GM23248 (cell line): ENCODE results near the gene ZBTB7C. TPM values are rescaled to one million over a fixed set of nuclear protein-coding genes. Genes with fewer than 3 reads are reported as not detected.

Experiments
- DNase-seq: peaks from one replicate; pipeline ENCODE4 v3.0.0-alpha.2; 2015
- H2AFZ ChIP-seq: fragments of 200-600 bp; sonication (generic); 2 replicates; pipeline ENCODE4 v1.6.1; 2016; ENCODE audit warnings: antibody characterized with exemption
- H3F3A ChIP-seq: fragments of 200-600 bp; sonication (generic); 2 replicates; pipeline ENCODE4 v1.6.1; 2016; ENCODE audit warnings: mild to moderate bottlenecking, antibody characterized with exemption, mixed run types; ENCODE audit not compliant: insufficient read depth
- H3K27ac ChIP-seq: fragments of 200-600 bp; sonication (generic); 2 replicates; pipeline ENCODE4 v1.5.1; 2016; ENCODE audit warnings: mild to moderate bottlenecking
- H3K27me3 ChIP-seq: fragments of 200-600 bp; sonication (generic); replicated peaks from 2 replicates; pipeline ENCODE4 v1.6.1; 2016; ENCODE audit warnings: mild to moderate bottlenecking; ENCODE audit not compliant: insufficient read depth
- H3K36me3 ChIP-seq: fragments of 200-600 bp; sonication (generic); 2 replicates; pipeline ENCODE4 v1.6.1; 2016; ENCODE audit warnings: low read depth, mild to moderate bottlenecking
- H3K4me1 ChIP-seq: fragments of 200-600 bp; sonication (generic); 2 replicates; pipeline ENCODE4 v1.6.1; 2016; ENCODE audit warnings: mild to moderate bottlenecking; ENCODE audit not compliant: insufficient read depth
- H3K4me2 ChIP-seq: fragments of 200-600 bp; sonication (generic); one replicate; pipeline ENCODE4 v1.6.1; 2016; ENCODE audit warnings: mild to moderate bottlenecking; ENCODE audit not compliant: unreplicated experiment
- H3K4me3 ChIP-seq: fragments of 200-600 bp; sonication (generic); 2 replicates; pipeline ENCODE4 v1.5.1; 2016; ENCODE audit warnings: mild to moderate bottlenecking
- H3K79me2 ChIP-seq: fragments of 200-600 bp; sonication (generic); 2 replicates; pipeline ENCODE4 v1.6.1; 2016; ENCODE audit warnings: mild to moderate bottlenecking; ENCODE audit not compliant: insufficient read depth
- H3K9ac ChIP-seq: fragments of 200-600 bp; sonication (generic); 2 replicates; pipeline ENCODE4 v1.6.1; 2016; ENCODE audit warnings: mild to moderate bottlenecking
- H3K9me2 ChIP-seq: fragments of 200-600 bp; sonication (generic); 2 replicates; pipeline ENCODE4 v1.6.1; 2016; ENCODE audit warnings: mixed run types, mild to moderate bottlenecking, moderate library complexity; ENCODE audit not compliant: insufficient read depth
- H3K9me3 ChIP-seq: fragments of 200-600 bp; sonication (generic); one replicate; pipeline ENCODE4 v1.6.1; 2017; ENCODE audit warnings: low read depth
- H4K20me1 ChIP-seq: fragments of 200-600 bp; sonication (generic); 2 replicates; pipeline ENCODE4 v1.6.0; 2016; ENCODE audit not compliant: insufficient read depth
- EZH2 ChIP-seq: fragments of 200-600 bp; sonication (generic); IDR thresholded peaks from 2 replicates; pipeline ENCODE4 v1.6.1; 2018; ENCODE audit warnings: antibody characterized with exemption, mild to moderate bottlenecking; ENCODE audit not compliant: insufficient read depth, poor library complexity, severe bottlenecking
- EZH2phosphoT487 ChIP-seq: fragments of 200-600 bp; sonication (generic); IDR thresholded peaks from 2 replicates; pipeline ENCODE4 v1.6.1; 2018; ENCODE audit warnings: antibody characterized with exemption, moderate library complexity, mild to moderate bottlenecking, low read depth; ENCODE audit not compliant: insufficient read depth
- WGBS, 2 experiments: methylation state at CpG; one replicate each; pipeline ENCODE4 v1.1.6; 2015 to 2017; ENCODE audit warnings: low lambda C conversion rate in 2 of 2, low coverage in 1 of 2; ENCODE audit errors: missing lambda C conversion rate in 2 of 2; 5-methylcytosine and 5-hydroxymethylcytosine counted together
- in situ Hi-C: fragments of 300-500 bp; cut with MboI; formaldehyde crosslinking; loops from 2 replicates; pipeline ENCODE4 v1.15.0; 2020
- polyA plus RNA-seq: library from polyadenylated mRNA; unstranded; fragments of >200 nt; fragmentation: Nextera tagmentation; extraction: Ambion mirVana; gene quantifications from 2 replicates; pipeline ENCODE4 v1.2.1, GENCODE V29; 2016
- total RNA-seq: library from RNA; depleted of rRNA; stranded (reverse); fragments of >200 nt; shearing (Covaris generic); gene quantifications from 2 replicates; pipeline ENCODE4 v1.2.3, GENCODE V29; 2014

ZBTB7C gene
- total and polyA plus RNA-seq, 2 experiments from 2014 or later, result not detected

DNA sequence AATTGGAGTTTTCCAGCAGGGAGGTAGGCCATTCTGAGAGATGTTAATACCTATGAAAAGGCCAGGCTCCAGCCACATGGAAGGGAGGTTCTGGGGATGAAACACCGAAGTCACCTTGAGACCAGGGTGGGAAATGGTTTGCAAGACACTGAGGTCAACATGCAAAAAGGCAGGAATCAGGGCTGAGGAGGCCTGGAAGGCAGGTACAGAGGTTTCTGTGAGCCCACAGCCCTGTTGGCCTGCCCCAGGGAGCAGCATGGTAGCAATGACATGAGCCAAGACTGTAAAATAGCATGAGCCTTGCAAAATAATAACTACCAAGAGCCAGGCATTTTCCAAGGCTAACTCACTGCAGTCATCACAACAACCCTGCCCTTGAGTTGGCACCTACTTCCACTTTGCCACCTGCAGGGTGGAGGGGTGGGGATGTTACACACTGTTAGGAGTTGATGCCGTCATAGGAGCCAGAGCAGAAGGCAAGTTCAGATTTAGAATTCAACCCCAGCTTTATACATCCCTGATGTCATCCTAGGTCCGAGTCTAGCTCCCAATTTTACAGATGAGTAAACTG lies 61.3 kb downstream of the ZBTB7C start:
- H3K9me2 ChIP-seq, result no peaks in the 10 kb centered on the region
- WGBS, 2 experiments, result 51 to 59% methylated on average over 3 of the region's 3 CpGs
- peaks cover 32% of the 10 kb centered on the region for H3K27me3 ChIP-seq
- no peaks in the 10 kb centered on the region for H3F3A ChIP-seq
- H4K20me1 ChIP-seq, result no peaks in the 10 kb centered on the region
- DNase-seq, result no peak
- H3K4me3 ChIP-seq, result no peak overlapping the region
- no peak overlapping the region for H2AFZ ChIP-seq
- no peaks in the 10 kb centered on the region for H3K4me1 ChIP-seq
- no peaks in the 10 kb centered on the region for H3K9me3 ChIP-seq
- H3K9ac ChIP-seq, result no peak overlapping the region
- in situ Hi-C loops, result no loop called here
- no peak overlapping the region for H3K27ac ChIP-seq
- no peak overlapping the region for H3K4me2 ChIP-seq
- no peaks in the 10 kb centered on the region for H3K79me2 ChIP-seq
- no peak for TF ChIP-seq EZH2
- no peak for TF ChIP-seq EZH2phosphoT487
- no peaks in the 10 kb centered on the region for H3K36me3 ChIP-seq

DNA sequence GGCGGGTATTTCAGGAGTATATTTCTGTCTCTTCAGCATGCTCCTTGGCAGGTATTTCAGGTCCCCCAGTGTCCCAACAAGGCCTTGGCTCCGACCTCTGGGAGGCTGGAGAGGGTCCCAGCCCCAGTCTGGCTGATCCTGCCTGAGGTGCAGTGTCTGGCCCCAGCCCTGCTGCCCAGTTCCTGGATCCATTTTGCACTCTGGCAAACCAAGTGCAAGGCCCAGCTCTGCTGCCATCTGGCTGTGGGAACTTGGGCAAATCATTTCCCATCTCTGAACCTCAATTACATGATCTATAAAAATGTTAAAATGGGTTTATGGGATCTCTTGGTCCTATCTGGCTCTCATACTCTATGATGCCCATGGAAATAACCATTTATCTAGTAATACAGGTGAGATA lies 63.6 kb downstream of the ZBTB7C start:
- peak; percentile 51 for DNase-seq
- Histone ChIP-seq H3K4me2 (no peak overlapping the region), H3K36me3 (no peaks in the 10 kb centered on the region), H3K27ac (no peak overlapping the region), H3K9me3 (no peaks in the 10 kb centered on the region), H2AFZ (no peak overlapping the region), H3K9me2 (no peaks in the 10 kb centered on the region), H3K4me3 (no peak overlapping the region), H3K9ac (no peak overlapping the region), H3K79me2 (no peaks in the 10 kb centered on the region), H4K20me1 (no peaks in the 10 kb centered on the region), H3K27me3 (peaks cover 31% of the 10 kb centered on the region), H3K4me1 (no peaks in the 10 kb centered on the region), H3F3A (no peaks in the 10 kb centered on the region)
- 53 to 73% methylated on average over 2 of the region's 2 CpGs for WGBS, 2 experiments
- in situ Hi-C loops, result no loop called here
- TF ChIP-seq EZH2 (no peak), EZH2phosphoT487 (no peak)

DNA sequence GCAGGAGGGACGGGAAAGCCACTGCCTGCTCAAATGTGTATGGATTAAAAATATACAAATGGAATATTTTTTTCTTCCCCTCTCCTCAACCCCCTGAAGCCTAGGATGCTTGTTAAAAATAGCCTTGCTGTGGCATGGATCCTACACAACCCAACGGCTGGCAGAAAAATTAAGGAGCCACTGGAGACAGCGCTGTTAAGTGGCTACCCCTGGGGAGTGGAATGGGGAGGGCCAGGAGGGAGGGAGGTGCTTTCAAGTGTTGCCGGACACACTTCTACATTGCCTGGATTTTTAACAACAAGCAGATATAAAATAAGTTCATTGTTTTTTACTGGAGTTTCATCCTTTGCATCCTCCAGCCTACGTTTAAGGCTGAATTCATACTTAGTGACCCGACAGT lies 66.6 kb downstream of the ZBTB7C start:
- no peak overlapping the region for H2AFZ ChIP-seq
- 83 to 84% methylated on average over 6 of the region's 6 CpGs for WGBS, 2 experiments
- no peak for DNase-seq
- no peak overlapping the region for H3K4me2 ChIP-seq
- H3F3A ChIP-seq, result no peaks in the 10 kb centered on the region
- no peaks in the 10 kb centered on the region for H3K9me3 ChIP-seq
- H3K9ac ChIP-seq, result no peak overlapping the region
- in situ Hi-C loops, result no loop called here
- no peaks in the 10 kb centered on the region for H3K36me3 ChIP-seq
- H3K4me1 ChIP-seq, result no peaks in the 10 kb centered on the region
- H3K27ac ChIP-seq, result no peak overlapping the region
- H4K20me1 ChIP-seq, result no peaks in the 10 kb centered on the region
- H3K9me2 ChIP-seq, result no peaks in the 10 kb centered on the region
- TF ChIP-seq EZH2phosphoT487, result no peak
- no peaks in the 10 kb centered on the region for H3K79me2 ChIP-seq
- H3K27me3 ChIP-seq, result peaks cover 33% of the 10 kb centered on the region
- no peak overlapping the region for H3K4me3 ChIP-seq

DNA sequence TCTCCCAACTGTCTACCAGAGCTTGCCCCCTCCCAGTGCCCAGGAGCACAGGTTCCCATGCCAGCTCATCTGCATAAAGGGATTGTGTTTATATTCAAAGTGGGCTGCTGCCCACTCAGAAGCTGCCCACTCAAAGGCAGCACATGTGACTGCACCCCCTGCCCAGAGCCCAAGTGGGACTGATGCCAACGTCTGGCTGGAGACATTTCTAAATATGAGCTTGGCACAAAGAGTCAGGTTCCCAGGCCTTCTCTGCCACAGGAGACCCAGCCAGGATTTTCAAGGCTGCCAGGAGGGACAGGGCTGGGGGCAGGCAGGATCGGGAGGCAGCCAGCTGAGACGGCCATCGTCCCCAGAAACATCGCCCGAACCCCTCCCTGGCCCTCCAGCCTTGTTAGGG lies 67.1 kb downstream of the ZBTB7C start:
- no peaks in the 10 kb centered on the region for H3K4me1 ChIP-seq
- no peaks in the 10 kb centered on the region for H3K9me3 ChIP-seq
- H3F3A ChIP-seq, result no peaks in the 10 kb centered on the region
- H3K27ac ChIP-seq, result no peak overlapping the region
- no peak for TF ChIP-seq EZH2
- WGBS, 2 experiments, result 13% methylated on average over 6 of the region's 6 CpGs
- H4K20me1 ChIP-seq, result no peaks in the 10 kb centered on the region
- in situ Hi-C loops, result no loop called here
- no peaks in the 10 kb centered on the region for H3K36me3 ChIP-seq
- H3K4me3 ChIP-seq, result no peak overlapping the region
- H3K9me2 ChIP-seq, result no peaks in the 10 kb centered on the region
- H3K4me2 ChIP-seq, result no peak overlapping the region
- no peak for DNase-seq
- H3K9ac ChIP-seq, result no peak overlapping the region
- no peaks in the 10 kb centered on the region for H3K79me2 ChIP-seq
- H3K27me3 ChIP-seq, result peaks cover 33% of the 10 kb centered on the region
- H2AFZ ChIP-seq, result no peak overlapping the region

DNA sequence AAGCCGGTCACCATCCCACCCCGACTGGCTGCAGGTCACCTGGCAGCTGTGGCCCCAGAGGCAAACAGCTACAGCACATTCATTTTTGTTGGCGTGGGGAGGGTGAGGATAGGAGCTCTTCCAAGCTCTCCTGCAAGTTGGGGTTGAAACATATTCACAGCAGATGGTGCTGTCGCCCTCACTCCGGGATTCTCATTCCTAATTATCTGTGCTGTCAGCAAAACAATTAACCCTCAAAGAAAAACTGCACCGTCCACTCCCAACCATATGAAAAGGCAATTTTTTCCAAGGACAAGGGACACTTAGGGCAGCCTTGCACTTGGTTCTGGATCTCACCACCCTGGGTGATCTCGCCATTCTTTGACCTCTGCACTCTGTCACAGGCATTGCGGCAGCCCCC lies 68.6 kb downstream of the ZBTB7C start:
- Histone ChIP-seq H2AFZ (no peak overlapping the region), H4K20me1 (no peaks in the 10 kb centered on the region), H3K4me3 (no peak overlapping the region), H3K9me3 (no peaks in the 10 kb centered on the region), H3K79me2 (no peaks in the 10 kb centered on the region), H3K4me1 (no peaks in the 10 kb centered on the region), H3K9me2 (no peaks in the 10 kb centered on the region), H3K9ac (no peak overlapping the region), H3K27me3 (peaks cover 33% of the 10 kb centered on the region), H3K27ac (no peak overlapping the region), H3F3A (no peaks in the 10 kb centered on the region), H3K4me2 (no peak overlapping the region), H3K36me3 (no peaks in the 10 kb centered on the region)
- WGBS, 2 experiments, result 28 to 31% methylated on average over 8 of the region's 8 CpGs
- no peak for DNase-seq
- TF ChIP-seq EZH2phosphoT487 (no peak), EZH2 (no peak)
- in situ Hi-C loops, result no loop called here
